HG03025 (cell line): ENCODE measurements around the gene KRTAP10-8.
"Not testable (repeated sequence)": the region's sequence is repeated elsewhere in the genome, so short reads cannot be mapped to it uniquely, and the experiment has no call there.

ENCODE experiments used
- ATAC-seq: cut with Tn5 transposase; IDR thresholded peaks from one replicate; pipeline ENCODE4 v1.9.1; 2021; ENCODE audit warnings: mild to moderate bottlenecking, moderate library complexity; ENCODE audit not compliant: unreplicated experiment, low FRiP score

The KRTAP10-8 gene

DNA sequence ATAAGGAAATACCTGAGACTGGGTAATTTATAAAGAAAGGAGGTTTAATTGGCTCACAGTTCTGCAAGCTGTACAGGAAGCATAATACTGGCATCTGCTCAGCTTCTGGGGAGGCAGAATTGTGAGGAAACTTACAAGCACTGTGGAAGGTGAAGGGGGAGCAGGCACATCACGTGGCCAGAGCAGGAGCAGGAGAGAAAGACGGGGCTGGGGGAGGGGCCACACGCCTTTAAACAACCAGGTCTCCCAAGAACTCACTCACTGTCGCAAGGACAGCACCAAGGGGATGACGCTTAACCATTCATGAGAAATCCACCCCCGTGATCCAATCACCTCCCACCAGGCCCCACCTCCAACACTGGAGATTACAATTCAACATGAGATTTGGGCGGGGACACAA is 49.7 kb downstream of the KRTAP10-8 start:
- ATAC-seq, result not testable (repeated sequence)
